ENCODE results near the gene UBE2QL1.

DNA sequence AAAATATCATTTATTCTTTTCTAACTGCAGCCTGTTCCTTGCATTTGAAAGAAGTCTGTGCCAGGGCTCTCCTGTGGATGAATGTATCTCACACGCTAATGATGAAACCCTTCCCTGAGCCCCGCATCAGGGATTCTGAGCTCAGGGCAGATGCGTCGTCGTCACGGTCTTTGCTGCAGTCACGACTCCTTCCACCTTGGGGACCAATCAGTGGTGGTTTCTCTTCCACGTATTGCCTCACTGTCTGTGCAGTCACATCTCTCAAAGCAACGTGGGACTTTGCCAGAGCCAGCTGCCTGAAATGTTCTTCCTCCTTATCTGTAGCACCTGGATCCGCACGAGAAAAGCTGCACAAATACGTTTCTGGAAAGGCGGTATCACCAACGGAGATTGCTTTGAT is 13.9 kb upstream of the UBE2QL1 start:
- TF ChIP-seq, protein P1, sequence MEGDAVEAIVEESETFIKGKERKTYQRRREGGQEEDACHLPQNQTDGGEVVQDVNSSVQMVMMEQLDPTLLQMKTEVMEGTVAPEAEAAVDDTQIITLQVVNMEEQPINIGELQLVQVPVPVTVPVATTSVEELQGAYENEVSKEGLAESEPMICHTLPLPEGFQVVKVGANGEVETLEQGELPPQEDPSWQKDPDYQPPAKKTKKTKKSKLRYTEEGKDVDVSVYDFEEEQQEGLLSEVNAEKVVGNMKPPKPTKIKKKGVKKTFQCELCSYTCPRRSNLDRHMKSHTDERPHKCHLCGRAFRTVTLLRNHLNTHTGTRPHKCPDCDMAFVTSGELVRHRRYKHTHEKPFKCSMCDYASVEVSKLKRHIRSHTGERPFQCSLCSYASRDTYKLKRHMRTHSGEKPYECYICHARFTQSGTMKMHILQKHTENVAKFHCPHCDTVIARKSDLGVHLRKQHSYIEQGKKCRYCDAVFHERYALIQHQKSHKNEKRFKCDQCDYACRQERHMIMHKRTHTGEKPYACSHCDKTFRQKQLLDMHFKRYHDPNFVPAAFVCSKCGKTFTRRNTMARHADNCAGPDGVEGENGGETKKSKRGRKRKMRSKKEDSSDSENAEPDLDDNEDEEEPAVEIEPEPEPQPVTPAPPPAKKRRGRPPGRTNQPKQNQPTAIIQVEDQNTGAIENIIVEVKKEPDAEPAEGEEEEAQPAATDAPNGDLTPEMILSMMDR (IDR thresholded peaks at IDR 0.05): no peak
- TF ChIP-seq POLR2AphosphoS5 (IDR thresholded peaks at IDR 0.05; ENCODE audit: low read depth, low read length) (no peak), EZH2phosphoT487 (IDR thresholded peaks at IDR 0.05; ENCODE audit: borderline replicate concordance, low read depth) (no peak), YY1 (IDR thresholded peaks at IDR 0.05; ENCODE audit: low read depth) (no peak), FOXM1 (IDR thresholded peaks at IDR 0.05; ENCODE audit: low read depth) (no peak), GABPA (IDR thresholded peaks at IDR 0.05; ENCODE audit: low read depth) (no peak), EP300 (IDR thresholded peaks at IDR 0.05; ENCODE audit: borderline replicate concordance in 1 of 2, low read depth in 1 of 2, low read length in 1 of 2) (no peak), NRF1 (IDR thresholded peaks at IDR 0.05; ENCODE audit: low read depth, low read length) (no peak), FOSL2 (IDR thresholded peaks at IDR 0.05; ENCODE audit: borderline replicate concordance, low read depth) (no peak), RAD21 (IDR thresholded peaks at IDR 0.05; ENCODE audit: low read length) (no peak)
- TF ChIP-seq, protein P2, sequence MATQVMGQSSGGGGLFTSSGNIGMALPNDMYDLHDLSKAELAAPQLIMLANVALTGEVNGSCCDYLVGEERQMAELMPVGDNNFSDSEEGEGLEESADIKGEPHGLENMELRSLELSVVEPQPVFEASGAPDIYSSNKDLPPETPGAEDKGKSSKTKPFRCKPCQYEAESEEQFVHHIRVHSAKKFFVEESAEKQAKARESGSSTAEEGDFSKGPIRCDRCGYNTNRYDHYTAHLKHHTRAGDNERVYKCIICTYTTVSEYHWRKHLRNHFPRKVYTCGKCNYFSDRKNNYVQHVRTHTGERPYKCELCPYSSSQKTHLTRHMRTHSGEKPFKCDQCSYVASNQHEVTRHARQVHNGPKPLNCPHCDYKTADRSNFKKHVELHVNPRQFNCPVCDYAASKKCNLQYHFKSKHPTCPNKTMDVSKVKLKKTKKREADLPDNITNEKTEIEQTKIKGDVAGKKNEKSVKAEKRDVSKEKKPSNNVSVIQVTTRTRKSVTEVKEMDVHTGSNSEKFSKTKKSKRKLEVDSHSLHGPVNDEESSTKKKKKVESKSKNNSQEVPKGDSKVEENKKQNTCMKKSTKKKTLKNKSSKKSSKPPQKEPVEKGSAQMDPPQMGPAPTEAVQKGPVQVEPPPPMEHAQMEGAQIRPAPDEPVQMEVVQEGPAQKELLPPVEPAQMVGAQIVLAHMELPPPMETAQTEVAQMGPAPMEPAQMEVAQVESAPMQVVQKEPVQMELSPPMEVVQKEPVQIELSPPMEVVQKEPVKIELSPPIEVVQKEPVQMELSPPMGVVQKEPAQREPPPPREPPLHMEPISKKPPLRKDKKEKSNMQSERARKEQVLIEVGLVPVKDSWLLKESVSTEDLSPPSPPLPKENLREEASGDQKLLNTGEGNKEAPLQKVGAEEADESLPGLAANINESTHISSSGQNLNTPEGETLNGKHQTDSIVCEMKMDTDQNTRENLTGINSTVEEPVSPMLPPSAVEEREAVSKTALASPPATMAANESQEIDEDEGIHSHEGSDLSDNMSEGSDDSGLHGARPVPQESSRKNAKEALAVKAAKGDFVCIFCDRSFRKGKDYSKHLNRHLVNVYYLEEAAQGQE (IDR thresholded peaks at IDR 0.05; ENCODE audit: low read depth, low read length): no peak
- TF ChIP-seq, protein P3, sequence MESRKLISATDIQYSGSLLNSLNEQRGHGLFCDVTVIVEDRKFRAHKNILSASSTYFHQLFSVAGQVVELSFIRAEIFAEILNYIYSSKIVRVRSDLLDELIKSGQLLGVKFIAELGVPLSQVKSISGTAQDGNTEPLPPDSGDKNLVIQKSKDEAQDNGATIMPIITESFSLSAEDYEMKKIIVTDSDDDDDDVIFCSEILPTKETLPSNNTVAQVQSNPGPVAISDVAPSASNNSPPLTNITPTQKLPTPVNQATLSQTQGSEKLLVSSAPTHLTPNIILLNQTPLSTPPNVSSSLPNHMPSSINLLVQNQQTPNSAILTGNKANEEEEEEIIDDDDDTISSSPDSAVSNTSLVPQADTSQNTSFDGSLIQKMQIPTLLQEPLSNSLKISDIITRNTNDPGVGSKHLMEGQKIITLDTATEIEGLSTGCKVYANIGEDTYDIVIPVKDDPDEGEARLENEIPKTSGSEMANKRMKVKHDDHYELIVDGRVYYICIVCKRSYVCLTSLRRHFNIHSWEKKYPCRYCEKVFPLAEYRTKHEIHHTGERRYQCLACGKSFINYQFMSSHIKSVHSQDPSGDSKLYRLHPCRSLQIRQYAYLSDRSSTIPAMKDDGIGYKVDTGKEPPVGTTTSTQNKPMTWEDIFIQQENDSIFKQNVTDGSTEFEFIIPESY (IDR thresholded peaks at IDR 0.05; ENCODE audit: borderline replicate concordance, low read depth): no peak

Data from SK-N-SH (cell line).